Ishikawa (cell line): ENCODE data around the gene NOL4L.

Experiments used
- RAD21 ChIP-seq: IDR thresholded peaks from 2 replicates; pipeline ENCODE4 v1.6.1; 2012; ENCODE audit warnings: low read depth
- YY1 ChIP-seq: IDR thresholded peaks from 2 replicates; pipeline ENCODE4 v1.6.1; 2012; ENCODE audit warnings: low read depth

- no peak for TF ChIP-seq RAD21
- TF ChIP-seq YY1, result no peak
Measured at GRCh38 chr20:32435449-32436107, 149.6 kb downstream of the NOL4L start.
